Glomerular visceral epithelial cell (primary cell): ENCODE results near the gene CYB561D2.

ENCODE experiments used
- DNase-seq: peaks from one replicate; pipeline ENCODE4 v3.0.0-alpha.2; 2016; ENCODE audit errors: extremely low spot score

CYB561D2 gene

GRCh38 chr3:50390508-50391224 lies 40.0 kb downstream of the CYB561D2 start:
- DNase-seq = peak; percentile 10

- no peak for DNase-seq
These were observed 41.5 kb downstream of the CYB561D2 start for GRCh38 chr3:50392101-50392715.

- DNase-seq = no peak
These were observed 42.4 kb downstream of the CYB561D2 start for GRCh38 chr3:50393061-50393460.

GRCh38 chr3:50395070-50395860 lies 44.6 kb downstream of the CYB561D2 start:
- no peak for DNase-seq

- DNase-seq = no peak
These were observed 45.8 kb downstream of the CYB561D2 start for GRCh38 chr3:50396502-50396901.

GRCh38 chr3:50401978-50402595 lies 51.4 kb downstream of the CYB561D2 start:
- DNase-seq = no peak
